Measurements from ENCODE around the gene ARHGAP15.

Gene ARHGAP15

DNA sequence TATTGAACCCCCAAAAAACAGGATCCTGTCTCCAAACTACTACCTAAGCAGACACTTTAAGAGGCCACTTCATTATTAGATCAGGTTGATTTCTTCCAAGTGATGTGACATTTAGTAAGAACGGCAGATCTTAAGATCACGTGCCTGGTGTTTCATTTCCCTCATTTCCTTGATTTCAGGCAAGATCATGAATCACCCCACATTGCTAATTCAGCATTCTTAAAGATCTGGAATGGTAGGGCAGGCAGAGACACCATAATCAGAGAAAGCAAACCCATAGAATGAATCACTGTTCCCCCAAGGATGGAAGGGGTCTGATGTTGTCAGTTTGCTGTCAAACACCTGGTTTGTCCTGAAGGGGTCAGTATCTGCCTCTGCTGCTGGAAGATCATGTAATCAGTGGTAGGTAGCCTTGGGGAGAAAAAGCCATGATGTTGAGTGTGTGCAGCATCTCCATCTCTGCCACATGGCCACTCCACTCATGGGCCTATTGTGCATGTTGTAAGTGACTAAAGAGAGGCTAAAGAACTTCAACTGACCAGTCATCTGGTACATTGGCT lies 133.9 kb downstream of the ARHGAP15 start:
- DNase-seq (ENCODE audit: low read depth): no peak

DNA sequence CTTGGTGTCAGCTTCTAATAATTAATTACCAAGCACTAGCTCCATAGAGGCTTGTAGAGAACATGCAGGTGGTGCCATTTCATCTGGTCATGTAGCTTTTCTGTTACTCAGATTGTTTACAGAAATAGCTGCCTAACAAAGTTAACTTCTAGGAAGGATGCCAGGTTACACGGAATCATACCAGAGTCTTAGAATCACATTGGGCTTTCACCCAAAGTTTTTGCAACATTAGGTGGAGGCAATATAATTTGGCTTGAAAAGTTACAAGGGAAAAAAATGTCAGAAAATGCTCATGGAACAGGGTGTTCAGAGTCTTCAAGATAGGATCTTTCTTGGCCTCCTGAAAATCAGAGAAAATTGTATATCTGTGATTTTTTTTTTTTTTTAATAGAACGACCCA lies 135.6 kb downstream of the ARHGAP15 start:
- no peak for DNase-seq (ENCODE audit: low read depth)

DNA sequence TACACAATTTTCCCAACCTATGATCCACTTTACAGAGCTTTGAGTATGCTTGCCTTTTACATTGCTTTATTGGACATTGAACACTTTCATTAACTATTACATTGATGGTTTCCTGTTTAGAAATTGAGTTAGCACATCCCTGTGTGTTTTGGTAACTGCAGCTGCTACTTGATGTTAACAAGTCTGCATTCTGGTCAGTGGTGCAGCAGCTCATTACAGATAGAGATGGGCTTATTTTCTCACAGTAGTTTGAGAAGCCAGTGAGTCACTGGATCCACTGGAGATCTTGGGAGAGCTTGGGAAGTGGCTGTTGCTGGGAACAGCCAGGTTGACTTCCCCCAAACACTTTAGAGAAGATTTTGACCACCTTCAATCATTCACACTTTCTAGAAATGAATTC lies 150.5 kb downstream of the ARHGAP15 start:
- DNase-seq (ENCODE audit: low read depth): no peak

DNA sequence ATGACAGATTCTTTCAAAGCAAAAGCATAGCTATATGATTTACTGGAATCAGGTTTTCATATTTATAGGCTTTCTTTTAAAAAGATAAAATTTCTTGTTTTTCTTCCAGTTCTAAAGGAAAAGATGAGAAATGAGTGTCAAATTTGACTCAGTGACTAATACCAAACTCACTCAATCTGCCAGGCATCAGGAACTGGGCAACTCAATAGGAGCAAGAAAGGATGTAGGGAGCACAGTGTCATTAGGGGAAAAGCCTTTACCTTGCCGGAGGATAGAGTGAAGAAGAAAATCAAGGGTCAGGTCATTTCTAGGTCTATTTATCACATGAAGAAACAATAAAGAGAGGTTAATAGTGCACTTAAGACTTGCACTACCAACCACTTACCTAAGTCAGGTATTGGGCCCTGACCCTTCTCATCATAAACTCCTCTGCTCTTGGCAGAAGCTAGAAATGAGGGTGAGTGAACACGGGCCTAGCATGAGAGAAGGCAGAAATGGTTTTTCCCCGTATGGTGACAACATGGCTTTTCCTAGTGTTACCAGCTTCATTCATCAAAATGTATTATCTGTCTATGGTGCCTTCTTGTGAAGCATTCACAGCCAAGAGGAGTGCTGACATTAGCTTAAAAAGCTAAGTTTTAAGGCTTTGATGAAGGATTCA lies 151.0 kb downstream of the ARHGAP15 start:
- DNase-seq (ENCODE audit: low read depth): no peak

DNA sequence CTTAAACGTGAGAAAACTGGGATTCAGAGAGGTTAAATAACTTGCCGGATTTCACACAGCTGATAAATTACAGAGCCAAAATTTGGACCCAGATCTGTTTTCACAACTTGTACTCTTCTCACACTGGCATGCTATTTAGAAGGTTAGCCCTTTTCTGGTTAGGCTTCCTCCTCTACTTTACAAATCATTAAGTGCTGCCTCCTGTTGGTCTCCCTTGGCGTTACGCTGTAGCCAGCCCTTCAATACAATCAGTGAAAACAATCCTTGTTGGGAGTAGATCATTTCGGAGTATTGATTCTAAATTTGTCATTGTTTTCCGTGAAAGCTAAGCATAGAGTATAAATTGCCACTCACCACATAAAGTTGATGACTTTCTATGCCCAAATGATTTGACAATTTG lies 153.5 kb downstream of the ARHGAP15 start:
- no peak for DNase-seq (ENCODE audit: low read depth)

- no peak for DNase-seq (ENCODE audit: low read depth)
Measured at GRCh38 chr2:143284087-143284675, 155.0 kb downstream of the ARHGAP15 start.

DNA sequence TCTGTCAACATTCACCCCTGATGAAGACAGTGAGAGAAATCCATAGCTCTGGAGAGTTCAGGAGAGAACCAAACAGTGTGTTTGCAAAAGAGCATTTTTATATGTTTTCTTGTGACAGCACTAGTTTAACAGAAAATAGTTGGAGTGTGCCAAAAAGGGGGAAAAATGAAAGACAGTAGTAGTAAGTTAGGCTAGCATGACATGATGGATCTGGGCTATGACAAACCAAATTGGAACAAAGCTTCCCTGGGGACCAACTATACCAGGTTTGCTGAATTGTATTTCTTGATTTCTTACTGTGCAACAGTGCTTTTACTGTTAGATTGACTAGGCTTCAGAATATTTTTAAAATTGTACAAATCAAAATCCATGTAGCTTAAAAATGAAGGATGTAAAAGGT lies 159.8 kb downstream of the ARHGAP15 start:
- no peak for DNase-seq (ENCODE audit: low read depth)

DNA sequence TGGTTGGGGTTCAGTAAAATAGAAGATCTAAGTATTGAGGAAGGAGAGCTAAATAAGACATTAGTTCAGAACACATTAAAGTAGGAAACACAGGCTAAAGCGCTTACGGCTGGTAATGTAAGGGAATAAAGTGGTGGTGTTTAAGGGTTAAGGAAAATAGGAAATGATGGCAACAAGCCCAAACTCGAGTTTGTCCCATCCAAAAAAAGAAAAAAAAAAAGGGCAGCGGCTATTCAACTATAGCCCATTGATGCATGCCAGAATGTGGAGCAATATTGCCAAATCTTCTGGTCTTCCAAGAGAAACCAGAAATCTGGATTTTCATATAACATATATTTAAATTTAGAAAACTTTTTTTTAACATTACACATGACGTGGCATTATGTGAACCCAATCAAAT lies 161.0 kb downstream of the ARHGAP15 start:
- no peak for DNase-seq (ENCODE audit: low read depth)

DNA sequence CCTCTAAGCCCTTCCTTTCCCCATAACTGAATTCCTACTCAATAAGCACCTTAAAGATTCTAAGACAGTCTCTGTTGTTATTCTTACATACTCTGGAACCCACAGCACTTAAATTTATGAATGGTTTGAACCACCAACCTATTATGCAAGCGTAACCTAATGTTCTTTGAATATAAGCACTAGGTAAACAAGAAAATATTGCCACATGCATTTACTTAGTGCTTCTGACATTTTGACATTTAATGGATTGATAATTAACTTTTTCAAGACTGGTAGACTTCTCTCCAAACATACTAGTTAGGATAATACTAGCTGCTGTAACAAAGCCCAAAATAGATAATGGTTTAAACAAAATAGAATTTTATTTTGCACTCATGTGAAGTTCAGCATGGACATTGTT lies 164.8 kb downstream of the ARHGAP15 start:
- DNase-seq (ENCODE audit: low read depth): no peak

GRCh38 chr2:143296089-143296488 lies 166.9 kb downstream of the ARHGAP15 start:
- no peak for DNase-seq (ENCODE audit: low read depth)

- no peak for DNase-seq (ENCODE audit: low read depth)
Measured at GRCh38 chr2:143297182-143297581, 168.0 kb downstream of the ARHGAP15 start.

- no peak for DNase-seq (ENCODE audit: low read depth)
Measured at GRCh38 chr2:143300536-143300935, 171.3 kb downstream of the ARHGAP15 start.

DNA sequence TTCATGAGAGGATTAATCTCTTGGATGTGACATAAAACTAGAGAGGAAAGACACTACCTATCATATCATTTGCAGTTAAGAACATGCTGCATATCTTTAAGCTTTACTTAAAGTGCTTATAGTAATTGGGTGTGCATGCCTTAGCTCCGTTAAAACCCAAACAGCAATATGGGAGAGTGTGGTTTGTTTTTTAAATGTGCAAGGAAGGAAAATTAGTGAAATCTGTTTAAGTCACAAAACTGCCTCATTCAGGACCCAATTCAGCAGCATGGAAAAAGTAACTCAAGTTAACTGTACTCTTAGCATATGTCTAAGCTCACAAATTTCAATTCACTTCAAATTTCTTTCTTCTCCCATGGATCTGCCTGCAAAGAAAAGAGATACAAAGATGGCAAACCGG lies 182.2 kb downstream of the ARHGAP15 start:
- no peak for DNase-seq (ENCODE audit: low read depth)

- DNase-seq (ENCODE audit: low read depth): no peak
Measured at GRCh38 chr2:143312441-143312840, 183.2 kb downstream of the ARHGAP15 start.

- no peak for DNase-seq (ENCODE audit: low read depth)
Measured at GRCh38 chr2:143313861-143314260, 184.6 kb downstream of the ARHGAP15 start.

GRCh38 chr2:143321994-143322393 lies 192.8 kb downstream of the ARHGAP15 start:
- no peak for DNase-seq (ENCODE audit: low read depth)

DNA sequence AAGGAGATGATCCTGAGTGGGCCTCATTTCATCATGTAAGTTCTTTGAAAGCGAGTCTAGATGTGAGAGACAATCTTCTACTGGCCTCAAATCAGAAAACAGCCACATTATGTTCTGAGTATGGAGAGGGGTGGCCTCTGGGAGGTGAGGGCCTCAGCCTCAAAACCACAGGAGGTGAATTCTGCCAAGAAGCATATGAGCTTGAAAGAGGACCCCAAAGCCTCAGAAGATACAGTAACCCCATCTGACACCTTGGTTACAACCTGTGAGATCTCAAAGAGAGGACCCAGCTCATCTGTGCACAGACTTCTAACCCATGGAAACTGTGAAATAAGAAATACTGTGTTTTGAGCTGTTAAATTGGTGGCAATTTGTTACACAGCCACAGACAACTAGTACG lies 200.1 kb downstream of the ARHGAP15 start:
- no peak for DNase-seq (ENCODE audit: low read depth)

- no peak for DNase-seq (ENCODE audit: low read depth)
Measured at GRCh38 chr2:143333168-143333791, 204.1 kb downstream of the ARHGAP15 start.

DNA sequence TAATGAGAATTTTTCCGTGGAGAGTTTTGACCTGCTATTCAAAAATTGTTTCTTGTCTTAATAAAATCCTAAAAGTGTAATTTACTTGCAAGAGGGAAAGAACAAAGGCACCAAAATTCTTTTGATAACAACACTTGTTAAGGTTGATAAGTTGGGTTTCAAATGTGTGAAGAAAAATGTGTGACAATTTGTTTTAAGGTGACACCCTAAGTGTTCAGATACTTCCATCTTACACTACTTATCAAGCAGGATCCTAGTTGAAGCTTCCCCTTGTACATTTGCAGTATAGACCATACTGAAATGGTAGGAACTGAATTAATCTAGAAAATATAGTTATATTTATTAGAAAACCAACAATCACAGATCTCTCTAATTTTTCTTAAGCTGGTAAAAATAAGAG lies 204.6 kb downstream of the ARHGAP15 start:
- no peak for DNase-seq (ENCODE audit: low read depth)

DNA sequence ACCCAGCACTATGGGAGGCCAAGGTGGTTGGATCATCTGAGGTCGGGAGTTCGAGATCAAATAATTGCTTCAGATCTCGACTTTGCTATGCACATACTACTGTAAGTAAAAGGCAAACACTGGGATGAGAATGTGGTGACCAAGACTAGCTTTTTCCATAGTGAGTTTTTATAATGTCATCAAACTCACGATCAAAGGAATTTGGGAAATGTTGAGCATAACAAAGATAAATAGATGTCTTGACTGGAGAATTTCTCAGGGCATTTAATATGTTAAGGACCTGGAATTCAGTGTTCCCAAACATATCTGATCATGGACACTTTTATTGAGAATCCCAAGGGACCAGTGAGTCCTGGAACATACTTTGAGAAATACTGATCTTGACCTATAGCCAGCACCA lies 205.6 kb downstream of the ARHGAP15 start:
- DNase-seq (ENCODE audit: low read depth): no peak

DNA sequence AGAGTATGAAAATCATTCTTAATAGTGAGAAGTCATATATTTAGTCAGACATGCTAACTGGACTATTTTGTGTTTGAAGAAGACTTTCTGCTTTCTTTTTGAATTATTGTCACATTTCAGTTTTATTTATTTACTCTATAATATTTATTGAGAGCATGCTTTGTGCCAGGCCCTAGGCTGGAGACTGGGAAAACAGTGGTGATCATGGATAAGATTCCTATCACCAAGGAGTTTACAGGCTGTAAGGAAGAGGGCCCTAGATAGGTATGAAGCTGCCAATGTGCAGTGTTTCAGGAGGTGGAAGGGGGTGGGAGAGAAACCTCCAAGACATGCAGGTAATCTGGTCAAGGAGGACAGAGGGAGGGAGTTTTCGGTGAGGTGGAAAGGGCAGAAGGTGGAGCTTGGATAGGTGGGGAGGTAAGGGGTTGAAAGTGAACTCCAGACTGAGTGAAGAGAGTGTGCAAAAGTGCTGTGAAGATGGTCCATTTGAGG lies 207.5 kb downstream of the ARHGAP15 start:
- DNase-seq (ENCODE audit: low read depth): no peak

DNA sequence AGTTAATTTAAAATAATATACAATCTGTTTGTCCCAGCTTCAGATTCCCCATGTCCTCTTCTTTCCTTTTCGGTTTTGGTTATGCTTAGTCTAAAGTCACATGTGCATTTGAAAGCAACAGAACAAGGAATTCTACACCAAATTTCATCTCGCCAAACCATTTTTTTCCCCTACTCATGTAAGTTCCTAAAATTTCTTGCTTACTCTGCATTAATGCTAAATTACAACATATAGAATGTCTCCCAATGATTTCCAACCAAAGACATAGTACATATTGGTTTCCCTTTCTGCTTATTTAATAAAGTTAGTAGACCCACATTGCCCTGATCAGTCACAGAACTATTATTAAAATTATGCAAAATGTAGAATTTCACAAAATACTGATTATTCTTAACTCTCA lies 212.3 kb downstream of the ARHGAP15 start:
- no peak for DNase-seq (ENCODE audit: low read depth)

DNA sequence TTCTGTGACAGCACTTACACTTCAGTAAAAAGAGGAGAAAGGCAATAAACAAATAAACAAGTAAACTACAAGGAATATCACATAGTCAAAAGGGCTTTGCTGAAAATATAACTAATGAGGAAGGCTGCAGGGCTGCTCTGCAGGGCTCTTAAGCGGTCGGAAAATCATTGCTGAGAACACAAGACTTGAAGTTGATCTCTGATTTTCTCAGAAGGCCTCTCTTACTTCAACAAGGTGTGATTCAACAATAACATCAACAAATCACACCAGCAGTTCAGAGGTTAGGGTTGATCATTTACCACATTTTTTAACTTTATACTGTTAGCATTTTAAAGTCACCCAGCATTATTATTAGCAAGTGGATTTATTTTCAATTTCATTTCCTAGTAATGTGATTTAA lies 215.6 kb downstream of the ARHGAP15 start:
- DNase-seq (ENCODE audit: low read depth): no peak

Data from T-helper 22 cell (primary cell).